ENCODE data around the gene GPC3. TPM values are rescaled to one million over a fixed set of nuclear protein-coding genes. Genes with fewer than 3 reads are reported as not detected.

Gene GPC3
- total RNA-seq, 1 donor from 2014 or later, result not detected

DNA sequence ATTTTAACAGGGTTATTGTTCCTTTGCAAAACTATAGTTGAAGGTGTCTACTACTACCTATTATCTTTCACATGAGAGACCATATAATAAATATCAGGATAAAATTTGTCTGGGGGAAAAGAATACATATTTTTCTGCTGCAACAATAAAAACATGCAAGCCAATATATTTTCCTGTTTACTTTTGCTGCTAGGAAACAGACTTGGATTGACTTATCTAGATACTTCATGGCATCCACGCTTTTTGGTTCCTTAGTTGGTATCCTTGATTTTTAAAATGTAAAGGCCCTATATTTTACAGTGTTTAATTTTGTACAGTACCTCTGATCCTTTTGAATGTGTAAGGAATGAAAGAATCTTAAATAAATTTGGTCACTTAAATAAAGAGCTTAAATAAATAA, 150.6 kb downstream of the GPC3 start:
- POLR2A ChIA-PET, result no interaction called here
- H3K4me1 Mint-ChIP-seq, result no peaks in the 10 kb centered on the region
- no peak for DNase-seq
- no peaks in the 10 kb centered on the region for H3K9me3 Mint-ChIP-seq
- TF ChIP-seq, protein P1, sequence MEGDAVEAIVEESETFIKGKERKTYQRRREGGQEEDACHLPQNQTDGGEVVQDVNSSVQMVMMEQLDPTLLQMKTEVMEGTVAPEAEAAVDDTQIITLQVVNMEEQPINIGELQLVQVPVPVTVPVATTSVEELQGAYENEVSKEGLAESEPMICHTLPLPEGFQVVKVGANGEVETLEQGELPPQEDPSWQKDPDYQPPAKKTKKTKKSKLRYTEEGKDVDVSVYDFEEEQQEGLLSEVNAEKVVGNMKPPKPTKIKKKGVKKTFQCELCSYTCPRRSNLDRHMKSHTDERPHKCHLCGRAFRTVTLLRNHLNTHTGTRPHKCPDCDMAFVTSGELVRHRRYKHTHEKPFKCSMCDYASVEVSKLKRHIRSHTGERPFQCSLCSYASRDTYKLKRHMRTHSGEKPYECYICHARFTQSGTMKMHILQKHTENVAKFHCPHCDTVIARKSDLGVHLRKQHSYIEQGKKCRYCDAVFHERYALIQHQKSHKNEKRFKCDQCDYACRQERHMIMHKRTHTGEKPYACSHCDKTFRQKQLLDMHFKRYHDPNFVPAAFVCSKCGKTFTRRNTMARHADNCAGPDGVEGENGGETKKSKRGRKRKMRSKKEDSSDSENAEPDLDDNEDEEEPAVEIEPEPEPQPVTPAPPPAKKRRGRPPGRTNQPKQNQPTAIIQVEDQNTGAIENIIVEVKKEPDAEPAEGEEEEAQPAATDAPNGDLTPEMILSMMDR (IDR thresholded peaks at IDR 0.05), result no peak
- H3K36me3 Mint-ChIP-seq (ENCODE audit: low read depth), result no peaks in the 10 kb centered on the region
- ATAC-seq (ENCODE audit: low read depth), result no peak
- no peak overlapping the region for H3K27ac Mint-ChIP-seq
- intact Hi-C loops (cut with micrococcal nuclease), result no loop called here
- no peaks in the 10 kb centered on the region for H3K27me3 Mint-ChIP-seq
- H3K4me3 Mint-ChIP-seq, result no peak overlapping the region
- CTCF ChIA-PET, result no interaction called here

GRCh38 chrX:133819546-133819945, 165.8 kb downstream of the GPC3 start:
- no peak for ATAC-seq (ENCODE audit: low read depth)
- intact Hi-C loops (cut with micrococcal nuclease), result no loop called here
- no peak overlapping the region for H3K4me3 Mint-ChIP-seq
- H3K36me3 Mint-ChIP-seq (ENCODE audit: low read depth), result no peaks in the 10 kb centered on the region
- TF ChIP-seq, protein P1 (IDR thresholded peaks at IDR 0.05), result no peak
- POLR2A ChIA-PET, result no interaction called here
- peaks cover 3% of the 10 kb centered on the region for H3K27me3 Mint-ChIP-seq
- H3K9me3 Mint-ChIP-seq, result no peaks in the 10 kb centered on the region
- CTCF ChIA-PET, result no interaction called here
- no peaks in the 10 kb centered on the region for H3K4me1 Mint-ChIP-seq
- DNase-seq, result no peak
- no peak overlapping the region for H3K27ac Mint-ChIP-seq

- ATAC-seq (ENCODE audit: low read depth) (no peak), DNase-seq (no peak)
- Mint-ChIP-seq H3K27me3 (peaks cover 3% of the 10 kb centered on the region), H3K27ac (no peak overlapping the region), H3K4me1 (no peaks in the 10 kb centered on the region), H3K36me3 (ENCODE audit: low read depth) (no peaks in the 10 kb centered on the region), H3K4me3 (no peak overlapping the region), H3K9me3 (no peaks in the 10 kb centered on the region)
- POLR2A ChIA-PET, result no interaction called here
- CTCF ChIA-PET, result no interaction called here
- TF ChIP-seq, protein P1 (IDR thresholded peaks at IDR 0.05), result no peak
- intact Hi-C loops (cut with micrococcal nuclease), result no loop called here
These were observed 167.4 kb downstream of the GPC3 start for GRCh38 chrX:133818019-133818418.

- ATAC-seq (ENCODE audit: low read depth) (no peak), DNase-seq (no peak)
- H3K36me3 Mint-ChIP-seq (ENCODE audit: low read depth), result no peaks in the 10 kb centered on the region
- TF ChIP-seq, protein P1 (IDR thresholded peaks at IDR 0.05), result no peak
- CTCF ChIA-PET, result no interaction called here
- no peaks in the 10 kb centered on the region for H3K4me1 Mint-ChIP-seq
- no peak overlapping the region for H3K27ac Mint-ChIP-seq
- no peak overlapping the region for H3K4me3 Mint-ChIP-seq
- POLR2A ChIA-PET, result no interaction called here
- H3K9me3 Mint-ChIP-seq, result no peaks in the 10 kb centered on the region
- H3K27me3 Mint-ChIP-seq, result peaks cover 3% of the 10 kb centered on the region
- intact Hi-C loops (cut with micrococcal nuclease), result no loop called here
These were observed 169.9 kb downstream of the GPC3 start for GRCh38 chrX:133815496-133815895.

DNA sequence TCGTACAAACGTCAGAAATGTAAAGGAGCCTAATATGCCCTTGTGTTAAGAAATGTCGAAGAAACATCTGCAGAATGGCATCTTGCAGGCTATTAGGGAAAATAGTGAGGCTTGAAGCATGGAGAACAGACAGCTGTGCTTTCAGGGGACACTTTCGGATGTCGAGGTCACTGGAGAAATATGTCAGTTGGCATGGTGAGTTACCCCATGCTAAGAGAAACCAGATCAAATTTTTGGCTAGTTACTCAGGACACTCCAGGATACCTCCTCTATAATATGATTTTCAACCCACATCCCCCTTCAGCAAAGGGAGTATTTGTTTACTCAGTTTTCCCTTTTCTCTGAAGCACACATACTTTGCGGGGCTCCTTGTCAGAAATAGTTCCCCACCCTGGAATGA, 171.4 kb downstream of the GPC3 start:
- no peak overlapping the region for H3K4me3 Mint-ChIP-seq
- no peaks in the 10 kb centered on the region for H3K4me1 Mint-ChIP-seq
- intact Hi-C loops (cut with micrococcal nuclease), result no loop called here
- CTCF ChIA-PET, result no interaction called here
- H3K36me3 Mint-ChIP-seq (ENCODE audit: low read depth), result no peaks in the 10 kb centered on the region
- POLR2A ChIA-PET, result no interaction called here
- no peak for ATAC-seq (ENCODE audit: low read depth)
- H3K27ac Mint-ChIP-seq, result no peak overlapping the region
- no peaks in the 10 kb centered on the region for H3K9me3 Mint-ChIP-seq
- TF ChIP-seq, protein P1 (IDR thresholded peaks at IDR 0.05), result no peak
- no peak for DNase-seq
- no peaks in the 10 kb centered on the region for H3K27me3 Mint-ChIP-seq

Data from activated B cell treated with CpG ODN at 0.5 μM for 24 hours (primary cell).